LoVo (cell line): ENCODE measurements around the gene CDC16.
"Not testable (repeated sequence)": the region's sequence is repeated elsewhere in the genome, so short reads cannot be mapped to it uniquely, and the experiment has no call there.

Experiments
- DNase-seq: peaks from one replicate; pipeline ENCODE4 v3.0.0-alpha.2; 2016; ENCODE audit warnings: low spot score

CDC16 gene

GRCh38 chr13:114263578-114263977 is 28.9 kb downstream of the CDC16 start:
- DNase-seq = no peak

GRCh38 chr13:114264313-114264712 is 29.6 kb downstream of the CDC16 start:
- not testable (repeated sequence) for DNase-seq

- DNase-seq = no peak
These were observed 30.4 kb downstream of the CDC16 start for GRCh38 chr13:114264886-114265611.

GRCh38 chr13:114266241-114266640 is 31.5 kb downstream of the CDC16 start:
- DNase-seq = no peak

- no peak for DNase-seq
These were observed 33.9 kb downstream of the CDC16 start for GRCh38 chr13:114268344-114269280.

- no peak for DNase-seq
These were observed 34.6 kb downstream of the CDC16 start for GRCh38 chr13:114269281-114269770.

- no peak for DNase-seq
These were observed 38.3 kb downstream of the CDC16 start for GRCh38 chr13:114272977-114273376.

GRCh38 chr13:114275304-114275703 is 40.6 kb downstream of the CDC16 start:
- no peak for DNase-seq

GRCh38 chr13:114279146-114279545 is 44.4 kb downstream of the CDC16 start:
- no peak for DNase-seq

- no peak for DNase-seq
These were observed 45.2 kb downstream of the CDC16 start for GRCh38 chr13:114279758-114280355.

GRCh38 chr13:114281351-114282040 is 46.8 kb downstream of the CDC16 start, which contains the start of gene UPF3A:
UPF3A (plus strand) TSS chr13:114281601; CDS start chr13:114281640, 39 bp downstream.
- DNase-seq = peak; percentile 84

GRCh38 chr13:114282041-114282670 is 47.5 kb downstream of the CDC16 start:
- peak; percentile 62 for DNase-seq

GRCh38 chr13:114283576-114283975 is 48.9 kb downstream of the CDC16 start:
- no peak for DNase-seq

- DNase-seq = no peak
These were observed 50.0 kb downstream of the CDC16 start for GRCh38 chr13:114284680-114285079.

- DNase-seq = no peak
These were observed 50.6 kb downstream of the CDC16 start for GRCh38 chr13:114285166-114285808.

- no peak for DNase-seq
These were observed 52.1 kb downstream of the CDC16 start for GRCh38 chr13:114286808-114287207.

GRCh38 chr13:114288157-114288591 is 53.5 kb downstream of the CDC16 start:
- DNase-seq = no peak

- DNase-seq = no peak
These were observed 61.8 kb downstream of the CDC16 start for GRCh38 chr13:114296448-114296847.

GRCh38 chr13:114296902-114297301 is 62.2 kb downstream of the CDC16 start:
- DNase-seq = no peak

GRCh38 chr13:114298866-114299265 is 64.2 kb downstream of the CDC16 start:
- no peak for DNase-seq
